Mesenchymal stem cell (in vitro differentiated cells and primary cell): Measurements from ENCODE around the gene ADCY3.

Experiments
- DNase-seq: peaks from one replicate; pipeline ENCODE4 v3.0.0-alpha.2; 2013
- H2AFZ ChIP-seq: one replicate; pipeline ENCODE4 v1.6.1; 2013; ENCODE audit warnings: low read depth, mild to moderate bottlenecking, control low read depth, inconsistent platforms, low read length, moderate library complexity
- H2AK5ac ChIP-seq: 2 replicates; pipeline ENCODE4 v1.6.1; 2013; ENCODE audit warnings: low read length, moderate library complexity, mild to moderate bottlenecking, inconsistent platforms; ENCODE audit not compliant: severe bottlenecking
- H2BK120ac ChIP-seq: one replicate; pipeline ENCODE4 v1.6.1; 2013; ENCODE audit warnings: low read depth, mild to moderate bottlenecking, inconsistent platforms, low read length, moderate library complexity
- H2BK12ac ChIP-seq, 2 experiments: one replicate each; pipeline ENCODE4 v1.6.1; 2013; ENCODE audit warnings: inconsistent platforms in 2 of 2, low read length in 2 of 2, mild to moderate bottlenecking in 2 of 2, moderate library complexity in 2 of 2, control low read depth in 1 of 2
- H2BK15ac ChIP-seq: one replicate; pipeline ENCODE4 v1.6.1; 2013; ENCODE audit warnings: mild to moderate bottlenecking, low read depth, inconsistent platforms; ENCODE audit not compliant: poor library complexity, severe bottlenecking
- H2BK5ac ChIP-seq: 2 replicates; pipeline ENCODE4 v1.6.1; 2013; ENCODE audit warnings: low read depth, mild to moderate bottlenecking, low read length, control low read depth, inconsistent platforms; ENCODE audit not compliant: poor library complexity, severe bottlenecking
- H3K14ac ChIP-seq, 2 experiments: one replicate each; pipeline ENCODE4 v1.6.1; 2013; ENCODE audit warnings: inconsistent platforms in 2 of 2, low read length in 2 of 2, control low read depth in 1 of 2, mild to moderate bottlenecking in 1 of 2, moderate library complexity in 1 of 2
- H3K18ac ChIP-seq, 2 experiments: one replicate each; pipeline ENCODE4 v1.6.1; 2013; ENCODE audit warnings: inconsistent platforms in 2 of 2, low read length in 2 of 2, control low read depth in 1 of 2, low read depth in 1 of 2, mild to moderate bottlenecking in 1 of 2
- H3K23ac ChIP-seq, 2 experiments: one replicate each; pipeline ENCODE4 v1.6.1; 2013; ENCODE audit warnings: inconsistent platforms in 2 of 2, low read length in 2 of 2, mild to moderate bottlenecking in 2 of 2, moderate library complexity in 2 of 2, control low read depth in 1 of 2
- H3K27ac ChIP-seq: 2 replicates; pipeline ENCODE4 v1.5.1; 2013; ENCODE audit warnings: mild to moderate bottlenecking, moderate library complexity, low read length, control low read depth, inconsistent platforms; ENCODE audit not compliant: poor library complexity, severe bottlenecking
- H3K27me3 ChIP-seq, 2 experiments: 2 replicates each; pipeline versions ENCODE4 v1.6.1 to v1.7.0; 2013; ENCODE audit warnings: low read length in 2 of 2, mild to moderate bottlenecking in 2 of 2, moderate library complexity in 2 of 2, control low read depth in 1 of 2, inconsistent platforms in 1 of 2; ENCODE audit not compliant: control insufficient read depth in 1 of 2, insufficient read depth in 1 of 2
- H3K36me3 ChIP-seq, 2 experiments: 2 replicates each; pipeline versions ENCODE4 v1.6.1 to v1.7.0; 2013; ENCODE audit warnings: low read length in 2 of 2, control low read depth in 1 of 2, inconsistent platforms in 1 of 2, low read depth in 1 of 2, mild to moderate bottlenecking in 1 of 2; ENCODE audit not compliant: insufficient read depth in 2 of 2, control insufficient read depth in 1 of 2
- H3K4ac ChIP-seq, 2 experiments: one replicate each; pipeline ENCODE4 v1.6.1; 2013; ENCODE audit warnings: inconsistent platforms in 2 of 2, low read length in 2 of 2, mild to moderate bottlenecking in 2 of 2, moderate library complexity in 2 of 2, control low read depth in 1 of 2, low read depth in 1 of 2
- H3K4me1 ChIP-seq: 2 replicates; pipeline ENCODE4 v1.6.1; 2013; ENCODE audit warnings: low read depth, low read length, control low read depth; ENCODE audit not compliant: control insufficient read depth, insufficient read depth
- H3K4me2 ChIP-seq: 2 replicates; pipeline ENCODE4 v1.6.1; 2013; ENCODE audit warnings: low read length, mild to moderate bottlenecking, inconsistent platforms; ENCODE audit not compliant: poor library complexity, severe bottlenecking
- H3K4me3 ChIP-seq, 2 experiments: 2 replicates each; pipeline versions ENCODE4 v1.5.1 to v1.7.0; 2013; ENCODE audit warnings: low read length in 2 of 2, mild to moderate bottlenecking in 2 of 2, control low read depth in 1 of 2, low read depth in 1 of 2; ENCODE audit not compliant: insufficient read depth in 1 of 2
- H3K79me1 ChIP-seq: replicated peaks from 2 replicates; pipeline ENCODE4 v1.6.1; 2013; ENCODE audit warnings: mild to moderate bottlenecking, control low read depth, low read length, inconsistent platforms; ENCODE audit not compliant: poor library complexity, severe bottlenecking
- H3K9ac ChIP-seq: 2 replicates; pipeline ENCODE4 v1.7.0; 2013; ENCODE audit warnings: mild to moderate bottlenecking, low read length, moderate library complexity
- H3K9me3 ChIP-seq: 2 replicates; pipeline ENCODE4 v1.7.0; 2013; ENCODE audit warnings: mild to moderate bottlenecking, low read length; ENCODE audit not compliant: control insufficient read depth
- H4K8ac ChIP-seq: one replicate; pipeline ENCODE4 v1.6.1; 2013; ENCODE audit warnings: inconsistent platforms, mild to moderate bottlenecking, low read length, moderate library complexity
- H4K91ac ChIP-seq: one replicate; pipeline ENCODE4 v1.6.1; 2013; ENCODE audit warnings: mild to moderate bottlenecking, low read length, inconsistent platforms
- WGBS: methylation state at CpG from one replicate; pipeline ENCODE4 v1.1.7; 2013; ENCODE audit warnings: mixed read lengths; 5-methylcytosine and 5-hydroxymethylcytosine counted together

ADCY3 gene

DNA sequence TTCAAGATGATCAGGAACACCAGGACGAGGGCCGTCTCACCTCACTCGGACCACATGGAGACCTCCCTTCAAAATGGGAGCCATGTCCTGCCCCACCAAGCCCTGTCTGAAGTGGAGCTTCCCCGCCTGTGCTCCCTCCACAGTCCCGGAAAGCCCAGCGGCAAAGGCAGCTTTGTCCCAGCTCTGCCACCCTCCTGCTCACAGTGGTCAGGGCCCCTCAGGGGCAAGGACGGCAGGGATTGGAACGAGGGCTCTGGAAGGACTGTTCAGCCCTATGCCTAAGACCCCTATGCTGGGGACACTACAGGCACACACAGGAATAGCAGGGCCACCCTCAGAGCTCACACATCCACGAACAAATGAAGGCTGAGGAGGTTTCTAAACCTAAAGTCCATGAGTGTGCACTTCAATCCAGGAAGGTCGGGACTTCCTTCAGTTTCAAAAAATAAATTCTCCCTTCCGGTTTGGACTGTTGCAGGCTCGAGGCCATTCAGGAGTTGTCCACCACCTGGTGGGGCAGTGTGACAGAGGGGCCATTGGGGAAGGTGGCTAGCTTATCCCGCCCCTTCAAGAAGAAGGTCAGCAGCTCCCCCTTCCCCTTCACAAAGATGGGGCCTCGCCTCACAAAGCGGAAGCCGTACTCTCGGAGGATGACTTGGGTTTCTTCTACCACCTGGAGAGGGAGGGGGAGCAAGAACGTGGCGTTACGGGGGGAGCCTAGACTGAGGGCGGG, 100.4 kb downstream of the ADCY3 start:
- no peak overlapping the region for H3K4me2 ChIP-seq
- H3K27me3 ChIP-seq, result no peaks in the 10 kb centered on the region
- H3K36me3 ChIP-seq, result peaks cover 35 to 77% of the 10 kb centered on the region in 2 experiments
- H2BK120ac ChIP-seq, result no peak overlapping the region
- peak overlapping the region; percentile 36 for H2AK5ac ChIP-seq
- H2BK15ac ChIP-seq, result peak overlapping the region; percentile 67
- H3K4me3 ChIP-seq, result no peak overlapping the region
- H3K9ac ChIP-seq, result no peak overlapping the region
- H2AFZ ChIP-seq, result no peak overlapping the region
- no peak overlapping the region for H2BK5ac ChIP-seq
- H3K14ac ChIP-seq, result no peak overlapping the region
- H3K4ac ChIP-seq, result peak overlapping the region in 1 of 2 experiments; percentile 57
- H3K27ac ChIP-seq, result no peak overlapping the region
- H3K4me1 ChIP-seq, result peaks cover 19% of the 10 kb centered on the region
- WGBS, result 96% methylated on average over 20 of the region's 21 CpGs
- H3K18ac ChIP-seq, result no peak overlapping the region
- peak overlapping the region in 1 of 2 experiments; percentile 3 for H3K23ac ChIP-seq
- H3K79me1 ChIP-seq, result peaks cover 28% of the 10 kb centered on the region
- H3K9me3 ChIP-seq, result no peaks in the 10 kb centered on the region
- H2BK12ac ChIP-seq, result no peak overlapping the region
- peak overlapping the region; percentile 71 for H4K91ac ChIP-seq
- DNase-seq, result no peak
- no peak overlapping the region for H4K8ac ChIP-seq

DNA sequence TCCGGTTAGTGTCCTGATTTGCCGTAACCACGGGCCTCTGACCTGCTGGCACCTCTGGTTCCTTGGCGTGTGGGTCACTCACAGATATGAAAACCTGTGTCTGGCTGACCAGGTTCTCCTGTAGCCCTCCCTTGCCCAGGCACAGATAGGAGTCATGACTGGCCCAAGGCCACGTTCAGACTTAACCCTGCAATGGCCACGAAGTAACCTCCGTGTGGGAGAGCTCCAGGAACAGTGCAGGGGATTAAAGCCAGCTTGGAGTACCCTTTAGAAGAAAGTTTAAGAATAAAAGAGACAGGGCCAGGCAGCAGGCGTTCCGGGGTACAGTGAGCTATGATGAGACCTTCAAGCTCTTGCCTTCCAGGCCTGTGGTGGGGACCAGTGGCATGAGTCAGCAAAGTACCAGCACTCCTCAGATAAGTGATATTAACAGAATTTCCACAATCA, 101.3 kb downstream of the ADCY3 start:
- H2BK5ac ChIP-seq, result no peak overlapping the region
- H4K8ac ChIP-seq, result peak overlapping the region; percentile 35
- DNase-seq, result no peak

GRCh38 chr2:24816884-24817283, 103.2 kb downstream of the ADCY3 start:
- H2BK15ac ChIP-seq, result no peak overlapping the region
- peak; percentile 91 for DNase-seq
- peaks cover 29 to 56% of the 10 kb centered on the region in 2 experiments for H3K36me3 ChIP-seq
- H2AFZ ChIP-seq, result peak overlapping the region; percentile 42
- H4K8ac ChIP-seq, result no peak overlapping the region
- peak overlapping the region in 1 of 2 experiments; percentile 48 for H2BK12ac ChIP-seq
- peaks cover 24% of the 10 kb centered on the region for H3K79me1 ChIP-seq
- H3K4ac ChIP-seq, result no peak overlapping the region
- 0% methylated on average over 1 of the region's 4 CpGs for WGBS
- peak overlapping the region in 1 of 2 experiments; percentile 97 for H3K18ac ChIP-seq
- H3K27me3 ChIP-seq, result no peaks in the 10 kb centered on the region
- H3K23ac ChIP-seq, result no peak overlapping the region
- H3K4me3 ChIP-seq, result no peak overlapping the region
- H3K27ac ChIP-seq, result no peak overlapping the region
- no peak overlapping the region for H3K14ac ChIP-seq
- no peak overlapping the region for H4K91ac ChIP-seq
- H2AK5ac ChIP-seq, result no peak overlapping the region
- H3K9me3 ChIP-seq, result no peaks in the 10 kb centered on the region
- H2BK5ac ChIP-seq, result no peak overlapping the region
- H2BK120ac ChIP-seq, result no peak overlapping the region
- peaks cover 14% of the 10 kb centered on the region for H3K4me1 ChIP-seq
- H3K4me2 ChIP-seq, result no peak overlapping the region
- H3K9ac ChIP-seq, result peak overlapping the region; percentile 22

More for the DNA sequence above, 101.3 kb downstream of the ADCY3 start:
- peaks cover 26% of the 10 kb centered on the region for H3K79me1 ChIP-seq
- 91% methylated on average over 9 of the region's 9 CpGs for WGBS
- H2BK12ac ChIP-seq, result peak overlapping the region in 1 of 2 experiments; percentile 68
- peaks cover 19% of the 10 kb centered on the region for H3K4me1 ChIP-seq
- H2BK120ac ChIP-seq, result no peak overlapping the region
- peak overlapping the region; percentile 64 for H4K91ac ChIP-seq
- H3K18ac ChIP-seq, result peak overlapping the region in 1 of 2 experiments; percentile 46
- H3K14ac ChIP-seq, result no peak overlapping the region
- no peaks in the 10 kb centered on the region for H3K27me3 ChIP-seq
- H3K4ac ChIP-seq, result peak overlapping the region in 1 of 2 experiments; percentile 73
- no peak overlapping the region for H3K27ac ChIP-seq
- H3K9me3 ChIP-seq, result no peaks in the 10 kb centered on the region
- no peak overlapping the region for H2BK15ac ChIP-seq
- no peak overlapping the region for H3K4me2 ChIP-seq
- no peak overlapping the region for H3K4me3 ChIP-seq
- H3K36me3 ChIP-seq, result peaks cover 29 to 71% of the 10 kb centered on the region in 2 experiments
- no peak overlapping the region for H3K9ac ChIP-seq
- no peak overlapping the region for H3K23ac ChIP-seq
- no peak overlapping the region for H2AK5ac ChIP-seq
- H2AFZ ChIP-seq, result no peak overlapping the region

DNA sequence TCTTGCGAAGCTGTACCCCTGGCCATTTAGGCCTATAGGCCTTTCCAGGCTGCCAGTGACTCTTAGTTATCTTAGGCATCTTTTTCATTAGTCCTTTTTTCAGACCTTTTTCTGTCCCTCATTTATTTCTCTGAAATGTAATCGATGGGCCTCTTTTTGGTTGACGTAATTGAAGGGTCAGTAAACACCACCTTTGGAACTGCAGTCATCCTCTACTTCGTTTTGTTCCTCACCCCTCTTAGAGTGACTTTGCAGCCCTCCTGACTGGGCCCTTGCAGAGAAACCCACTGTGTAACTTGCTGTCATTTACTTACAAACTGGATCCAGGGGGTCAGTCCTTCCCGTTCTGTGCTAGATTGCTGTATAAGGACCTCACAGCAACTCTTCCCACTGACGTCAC, 103.6 kb downstream of the ADCY3 start:
- Histone ChIP-seq H3K23ac (peak overlapping the region in 1 of 2 experiments; percentile 42), H3K14ac (peak overlapping the region in 1 of 2 experiments; percentile 29), H3K4me1 (peaks cover 10% of the 10 kb centered on the region), H2BK5ac (no peak overlapping the region), H2BK15ac (peak overlapping the region; percentile 6), H3K4ac (peak overlapping the region; percentile 30 to 87), H3K4me3 (no peak overlapping the region), H2BK12ac (peak overlapping the region in 1 of 2 experiments; percentile 45), H3K27ac (no peak overlapping the region), H3K79me1 (peaks cover 23% of the 10 kb centered on the region), H3K27me3 (no peaks in the 10 kb centered on the region), H2AFZ (no peak overlapping the region), H2BK120ac (peak overlapping the region; percentile 35), H3K4me2 (no peak overlapping the region), H3K36me3 (peaks cover 25 to 51% of the 10 kb centered on the region in 2 experiments), H4K91ac (peak overlapping the region; percentile 49), H3K18ac (peak overlapping the region; percentile 89 to 97), H2AK5ac (peak overlapping the region; percentile 49), H4K8ac (peak overlapping the region; percentile 43), H3K9ac (no peak overlapping the region), H3K9me3 (no peaks in the 10 kb centered on the region)
- DNase-seq, result no peak
- 85% methylated on average over 6 of the region's 6 CpGs for WGBS
